G401 (cell line): ENCODE measurements around the gene SORL1. TPM values are rescaled to one million over a fixed set of nuclear protein-coding genes. Genes with fewer than 3 reads are reported as not detected.
A peak's percentile ranks its signal among the peaks of the same experiment; 100 is the strongest.

ENCODE experiments used
- DNase-seq: peaks from one replicate; pipeline ENCODE4 v3.0.0-alpha.2; 2015; ENCODE audit warnings: low spot score
- in situ Hi-C: cut with HindIII; loops from 2 replicates; pipeline ENCODE4 v1.10.0; 2016; ENCODE audit warnings: low sequenced_read_pairs, mixed read lengths
- total RNA-seq: library from RNA; depleted of rRNA; stranded (reverse); fragments of >200 nt; shearing (Covaris generic); gene quantifications from 2 replicates; pipeline ENCODE4 v1.2.3, GENCODE V29; 2014

SORL1 gene
- total RNA-seq, 1 experiment from 2014 or later: 0.14 TPM

- in situ Hi-C loops: no loop called here
- no peak for DNase-seq
Measured at GRCh38 chr11:121422675-121423074, 29.4 kb upstream of the SORL1 start.

GRCh38 chr11:121425828-121426227 is 26.3 kb upstream of the SORL1 start:
- DNase-seq: no peak
- in situ Hi-C loops: no loop called here

- in situ Hi-C loops: no loop called here
Measured at GRCh38 chr11:121426476-121427399, 25.4 kb upstream of the SORL1 start.

GRCh38 chr11:121427400-121427744 is 24.7 kb upstream of the SORL1 start:
- in situ Hi-C loops: no loop called here
- no peak for DNase-seq

More at GRCh38 chr11:121426476-121427399, 25.4 kb upstream of the SORL1 start:
- peak; percentile 31 for DNase-seq

GRCh38 chr11:121429556-121429955 is 22.6 kb upstream of the SORL1 start:
- in situ Hi-C loops: no loop called here
- DNase-seq: no peak

- no peak for DNase-seq
- in situ Hi-C loops: no loop called here
Measured at GRCh38 chr11:121431820-121432526, 20.1 kb upstream of the SORL1 start.

- in situ Hi-C loops: no loop called here
- DNase-seq: no peak
Measured at GRCh38 chr11:121435132-121435531, 17.0 kb upstream of the SORL1 start.

- no peak for DNase-seq
- in situ Hi-C loops: no loop called here
Measured at GRCh38 chr11:121435551-121436511, 16.3 kb upstream of the SORL1 start.

GRCh38 chr11:121437018-121437685 is 15.0 kb upstream of the SORL1 start:
- in situ Hi-C loops: no loop called here
- no peak for DNase-seq

GRCh38 chr11:121437686-121438078 is 14.4 kb upstream of the SORL1 start:
- in situ Hi-C loops: no loop called here
- DNase-seq: no peak

GRCh38 chr11:121439337-121439736 is 12.8 kb upstream of the SORL1 start:
- in situ Hi-C loops: no loop called here
- DNase-seq: no peak

- in situ Hi-C loops: no loop called here
- DNase-seq: no peak
Measured at GRCh38 chr11:121439759-121440158, 12.4 kb upstream of the SORL1 start.

GRCh38 chr11:121441521-121441920 is 10.6 kb upstream of the SORL1 start:
- in situ Hi-C loops: no loop called here
- DNase-seq: no peak

- DNase-seq: peak; percentile 68
- in situ Hi-C loops: no loop called here
Measured at GRCh38 chr11:121443688-121444275, 8.3 kb upstream of the SORL1 start.

GRCh38 chr11:121444526-121444925 is 7.6 kb upstream of the SORL1 start:
- peak; percentile 68 for DNase-seq
- in situ Hi-C loops: no loop called here

GRCh38 chr11:121445071-121445768 is 6.9 kb upstream of the SORL1 start:
- DNase-seq: peak; percentile 47
- in situ Hi-C loops: no loop called here

GRCh38 chr11:121446752-121447156 is 5.4 kb upstream of the SORL1 start:
- in situ Hi-C loops: no loop called here
- no peak for DNase-seq

GRCh38 chr11:121448011-121448410 is 4.1 kb upstream of the SORL1 start:
- no peak for DNase-seq
- in situ Hi-C loops: no loop called here
